ENCODE results near the gene VMO1.

GRCh38 chr17:4772235-4772613, 13.9 kb downstream of the VMO1 start:
- no peak for TF ChIP-seq CTCF (IDR thresholded peaks at IDR 0.05)
- no peak for TF ChIP-seq POLR2A (IDR thresholded peaks at IDR 0.05)
- TF ChIP-seq EP300 (IDR thresholded peaks at IDR 0.05) = no peak

Data from upper lobe of left lung (tissue), 4 donors.